ENCODE data around the gene SNORC. TPM values are rescaled to one million over a fixed set of nuclear protein-coding genes. Genes with fewer than 3 reads are reported as not detected.

SNORC gene
- total RNA-seq, 3 donors from 2014 or later (not counting 1 experiment from before 2014, with no cell fraction given), result 0.47 to 1.0 (median 0.98) TPM

DNA sequence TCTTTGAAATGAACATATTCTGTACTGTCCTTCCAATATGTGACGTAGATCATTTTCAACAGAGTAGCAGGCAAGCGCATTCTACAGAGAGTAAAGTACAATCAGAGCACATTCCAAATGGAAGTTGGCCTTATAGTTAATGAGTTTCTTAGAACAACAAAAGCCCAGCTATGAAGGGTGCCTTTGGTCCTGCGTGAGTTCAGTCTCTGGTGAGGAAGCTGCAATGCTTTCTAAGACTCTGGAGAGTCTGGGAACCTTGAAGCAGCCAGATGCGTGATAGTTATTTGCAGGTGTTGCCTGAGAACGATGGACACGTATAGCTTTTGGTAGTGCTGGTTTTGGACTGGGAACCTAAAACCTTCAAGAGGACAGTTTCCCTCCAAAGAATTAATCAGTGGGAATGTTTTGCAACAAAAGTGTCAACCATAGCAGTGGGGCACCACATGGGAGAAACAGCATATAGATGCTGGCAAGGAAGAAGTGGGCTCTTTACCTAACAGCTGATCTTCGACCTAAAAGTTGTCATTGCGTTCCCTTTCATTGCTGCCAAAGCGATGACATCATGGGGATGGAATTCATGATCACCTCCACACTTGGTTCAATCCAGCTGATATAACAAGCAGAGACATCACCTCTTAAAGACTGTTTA is 9.3 kb upstream of the SNORC start:
- Histone ChIP-seq H3K4me3 (ENCODE audit: low read length) (no peak overlapping the region), H3K36me3 (ENCODE audit: control insufficient read depth, insufficient read depth, low read length) (peaks cover 32% of the 10 kb centered on the region), H3K4me1 (ENCODE audit: control insufficient read depth, insufficient read depth, low read length) (no peaks in the 10 kb centered on the region), H3K27ac (ENCODE audit: low read length) (no peak overlapping the region), H3K27me3 (ENCODE audit: control insufficient read depth, insufficient read depth, low read length) (no peaks in the 10 kb centered on the region), H3K9me3 (ENCODE audit: control insufficient read depth, insufficient read depth, low read length) (no peaks in the 10 kb centered on the region)
- Mint-ChIP-seq H3K9me3 (no peaks in the 10 kb centered on the region), H3K36me3 (peaks cover 19% of the 10 kb centered on the region), H3K27ac (no peak overlapping the region), H3K27me3 (ENCODE audit: low read depth in 2 of 2) (no peaks in the 10 kb centered on the region), H3K4me3 (no peak overlapping the region), H3K4me1 (peaks cover 0 to 4% of the 10 kb centered on the region in 2 donors)
- ATAC-seq (no peak), DNase-seq (no peak)
- WGBS (ENCODE audit: insufficient coverage), result 98% methylated on average over 9 of the region's 9 CpGs
- intact Hi-C loops (cut with micrococcal nuclease), result no loop called here
- TF ChIP-seq, protein P1, sequence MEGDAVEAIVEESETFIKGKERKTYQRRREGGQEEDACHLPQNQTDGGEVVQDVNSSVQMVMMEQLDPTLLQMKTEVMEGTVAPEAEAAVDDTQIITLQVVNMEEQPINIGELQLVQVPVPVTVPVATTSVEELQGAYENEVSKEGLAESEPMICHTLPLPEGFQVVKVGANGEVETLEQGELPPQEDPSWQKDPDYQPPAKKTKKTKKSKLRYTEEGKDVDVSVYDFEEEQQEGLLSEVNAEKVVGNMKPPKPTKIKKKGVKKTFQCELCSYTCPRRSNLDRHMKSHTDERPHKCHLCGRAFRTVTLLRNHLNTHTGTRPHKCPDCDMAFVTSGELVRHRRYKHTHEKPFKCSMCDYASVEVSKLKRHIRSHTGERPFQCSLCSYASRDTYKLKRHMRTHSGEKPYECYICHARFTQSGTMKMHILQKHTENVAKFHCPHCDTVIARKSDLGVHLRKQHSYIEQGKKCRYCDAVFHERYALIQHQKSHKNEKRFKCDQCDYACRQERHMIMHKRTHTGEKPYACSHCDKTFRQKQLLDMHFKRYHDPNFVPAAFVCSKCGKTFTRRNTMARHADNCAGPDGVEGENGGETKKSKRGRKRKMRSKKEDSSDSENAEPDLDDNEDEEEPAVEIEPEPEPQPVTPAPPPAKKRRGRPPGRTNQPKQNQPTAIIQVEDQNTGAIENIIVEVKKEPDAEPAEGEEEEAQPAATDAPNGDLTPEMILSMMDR (IDR thresholded peaks at IDR 0.05), result no peak

DNA sequence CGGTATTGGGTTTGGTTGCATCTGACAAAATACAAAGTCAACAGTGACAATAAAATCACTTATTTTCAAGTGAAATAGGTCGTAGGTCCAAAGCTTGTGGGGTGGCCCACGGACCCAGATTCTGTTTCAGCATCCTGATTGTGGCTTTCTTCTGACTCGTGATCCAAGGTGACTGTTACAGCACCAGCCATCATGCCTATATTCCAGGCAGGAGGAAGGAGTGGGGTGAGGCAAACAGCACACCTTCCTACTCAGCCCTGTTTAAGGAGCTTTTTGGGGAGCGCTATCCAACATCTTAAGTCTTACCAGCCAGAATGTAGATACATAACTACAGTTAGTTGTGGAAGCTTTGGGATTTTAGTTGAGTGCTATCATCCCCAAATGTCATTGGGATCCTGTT is 8.7 kb upstream of the SNORC start:
- WGBS (ENCODE audit: insufficient coverage), result 93% methylated on average over 3 of the region's 5 CpGs
- intact Hi-C loops (cut with micrococcal nuclease), result no loop called here

DNA sequence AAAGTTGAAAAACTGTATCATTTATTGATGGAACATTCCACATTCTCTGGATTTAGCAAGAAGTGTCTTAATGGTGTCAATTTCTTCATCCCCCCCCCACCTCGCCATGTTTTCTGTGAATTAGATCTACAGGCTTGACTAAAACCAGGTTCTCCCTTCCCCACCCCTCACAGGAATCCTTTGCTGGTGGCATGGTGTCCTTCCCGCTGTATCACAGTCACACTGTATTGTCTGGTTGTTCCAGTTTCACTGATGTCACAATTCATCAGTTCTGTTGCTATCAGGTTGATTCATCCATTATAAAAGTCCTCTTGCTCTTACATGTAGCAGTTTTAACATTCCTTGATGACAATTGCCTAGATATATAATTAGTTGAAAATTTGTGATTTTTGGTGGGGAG is 6.1 kb upstream of the SNORC start:
- peaks cover 5% of the 10 kb centered on the region for H3K36me3 ChIP-seq (ENCODE audit: control insufficient read depth, insufficient read depth, low read length)
- no peak overlapping the region for H3K27ac ChIP-seq (ENCODE audit: low read length)
- Mint-ChIP-seq H3K4me1 (peaks cover 0 to 4% of the 10 kb centered on the region in 2 donors), H3K27me3 (ENCODE audit: low read depth in 2 of 2) (no peaks in the 10 kb centered on the region), H3K9me3 (no peaks in the 10 kb centered on the region), H3K36me3 (peaks cover 4% of the 10 kb centered on the region), H3K27ac (peak overlapping the region in 1 of 2 donors; percentile 32), H3K4me3 (no peak overlapping the region)
- ATAC-seq (no peak), DNase-seq (no peak)
- H3K4me3 ChIP-seq (ENCODE audit: low read length), result no peak overlapping the region
- no peaks in the 10 kb centered on the region for H3K27me3 ChIP-seq (ENCODE audit: control insufficient read depth, insufficient read depth, low read length)
- WGBS (ENCODE audit: insufficient coverage), result 91% methylated on average over 2 of the region's 2 CpGs
- TF ChIP-seq, protein P1 (IDR thresholded peaks at IDR 0.05), result no peak
- no peaks in the 10 kb centered on the region for H3K9me3 ChIP-seq (ENCODE audit: control insufficient read depth, insufficient read depth, low read length)
- no peaks in the 10 kb centered on the region for H3K4me1 ChIP-seq (ENCODE audit: control insufficient read depth, insufficient read depth, low read length)
- intact Hi-C loops (cut with micrococcal nuclease), result no loop called here

More for the DNA sequence above, 8.7 kb upstream of the SNORC start:
- Mint-ChIP-seq H3K27ac (no peak overlapping the region), H3K4me1 (peaks cover 0 to 4% of the 10 kb centered on the region in 2 donors), H3K4me3 (no peak overlapping the region), H3K36me3 (peaks cover 19% of the 10 kb centered on the region), H3K9me3 (no peaks in the 10 kb centered on the region), H3K27me3 (ENCODE audit: low read depth in 2 of 2) (no peaks in the 10 kb centered on the region)
- DNase-seq, result no peak
- H3K27me3 ChIP-seq (ENCODE audit: control insufficient read depth, insufficient read depth, low read length), result no peaks in the 10 kb centered on the region
- no peaks in the 10 kb centered on the region for H3K4me1 ChIP-seq (ENCODE audit: control insufficient read depth, insufficient read depth, low read length)
- peaks cover 29% of the 10 kb centered on the region for H3K36me3 ChIP-seq (ENCODE audit: control insufficient read depth, insufficient read depth, low read length)
- no peak for ATAC-seq
- no peak overlapping the region for H3K27ac ChIP-seq (ENCODE audit: low read length)
- H3K9me3 ChIP-seq (ENCODE audit: control insufficient read depth, insufficient read depth, low read length), result no peaks in the 10 kb centered on the region
- H3K4me3 ChIP-seq (ENCODE audit: low read length), result no peak overlapping the region
- TF ChIP-seq, protein P1 (IDR thresholded peaks at IDR 0.05), result no peak

DNA sequence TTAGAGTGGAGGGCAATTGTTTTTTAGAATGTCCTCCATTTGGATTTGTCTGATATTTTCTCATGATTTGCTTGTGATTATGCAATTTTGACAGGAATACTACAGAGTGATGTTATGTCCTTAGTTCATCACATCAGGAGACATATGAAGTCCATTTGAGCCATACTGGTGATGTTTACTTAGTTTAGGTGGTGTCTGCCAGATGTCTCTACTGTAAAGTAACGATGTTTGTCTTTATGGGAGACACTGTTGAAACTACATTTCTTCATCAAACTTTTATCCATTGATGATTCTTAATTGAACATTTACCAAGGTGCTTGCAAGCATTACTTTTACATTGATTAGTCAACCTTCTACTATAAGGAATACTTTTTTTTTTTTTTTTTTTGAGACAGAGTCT is 4.9 kb upstream of the SNORC start:
- intact Hi-C loops (cut with micrococcal nuclease), result no loop called here

More for the DNA sequence above, 4.9 kb upstream of the SNORC start:
- Mint-ChIP-seq H3K4me3 (no peak overlapping the region), H3K9me3 (no peaks in the 10 kb centered on the region), H3K27ac (no peak overlapping the region), H3K4me1 (peaks cover 0 to 5% of the 10 kb centered on the region in 2 donors), H3K36me3 (no peaks in the 10 kb centered on the region), H3K27me3 (ENCODE audit: low read depth in 2 of 2) (no peaks in the 10 kb centered on the region)
- DNase-seq, result no peak
- Histone ChIP-seq H3K27me3 (ENCODE audit: control insufficient read depth, insufficient read depth, low read length) (no peaks in the 10 kb centered on the region), H3K4me3 (ENCODE audit: low read length) (no peak overlapping the region), H3K4me1 (ENCODE audit: control insufficient read depth, insufficient read depth, low read length) (no peaks in the 10 kb centered on the region), H3K27ac (ENCODE audit: low read length) (no peak overlapping the region), H3K36me3 (ENCODE audit: control insufficient read depth, insufficient read depth, low read length) (peaks cover 5% of the 10 kb centered on the region), H3K9me3 (ENCODE audit: control insufficient read depth, insufficient read depth, low read length) (no peaks in the 10 kb centered on the region)
- TF ChIP-seq, protein P1 (IDR thresholded peaks at IDR 0.05), result no peak
- WGBS (ENCODE audit: insufficient coverage), result no CpG with 5 or more reads among the region's 1 CpG
- ATAC-seq, result no peak

Data from natural killer cell (primary cell).